ENCODE measurements around the gene SRGAP3.

The SRGAP3 gene

DNA sequence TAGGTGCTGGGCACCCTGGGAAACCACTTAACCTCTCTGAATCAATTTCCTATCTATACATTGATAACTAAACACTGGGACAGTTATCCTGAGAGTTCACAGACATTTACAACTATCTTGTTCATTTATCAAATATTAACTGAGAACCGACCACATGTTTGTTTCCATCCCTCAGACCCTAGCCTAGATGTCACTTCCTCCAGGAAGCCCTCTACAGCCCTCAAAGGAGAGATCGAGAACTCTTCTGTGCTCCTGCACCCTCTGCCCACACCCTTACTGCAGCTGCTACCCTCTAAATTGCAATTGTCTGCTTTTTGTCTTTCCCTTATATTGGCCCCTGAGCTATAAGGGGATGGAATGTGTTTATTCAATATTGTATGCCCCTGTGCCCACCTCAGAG lies 46.1 kb downstream of the SRGAP3 start:
- DNase-seq (ENCODE audit: low read depth in 3 of 3, low spot score in 1 of 3) = no peak

DNA sequence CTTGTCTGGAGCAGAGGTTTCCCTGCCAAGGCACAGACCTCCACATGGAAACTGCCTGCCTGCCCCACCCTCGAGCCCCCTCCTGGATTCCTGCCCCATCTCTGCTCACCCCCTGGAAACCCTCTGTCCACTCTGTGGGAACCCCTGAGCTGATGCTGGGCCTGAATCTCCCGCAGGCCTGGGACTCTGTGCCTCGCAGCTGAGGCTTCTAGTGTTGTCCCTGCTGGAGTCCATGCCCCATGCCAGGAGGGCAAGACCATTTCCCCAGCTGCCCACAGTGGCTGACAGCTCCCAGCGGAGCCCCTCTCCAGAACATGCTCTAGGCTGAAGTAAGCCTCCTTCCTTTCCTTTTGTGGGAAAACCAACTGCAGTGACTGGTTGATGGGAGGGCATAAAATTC lies 46.9 kb downstream of the SRGAP3 start:
- no peak for DNase-seq (ENCODE audit: low read depth in 3 of 3, low spot score in 1 of 3)

DNA sequence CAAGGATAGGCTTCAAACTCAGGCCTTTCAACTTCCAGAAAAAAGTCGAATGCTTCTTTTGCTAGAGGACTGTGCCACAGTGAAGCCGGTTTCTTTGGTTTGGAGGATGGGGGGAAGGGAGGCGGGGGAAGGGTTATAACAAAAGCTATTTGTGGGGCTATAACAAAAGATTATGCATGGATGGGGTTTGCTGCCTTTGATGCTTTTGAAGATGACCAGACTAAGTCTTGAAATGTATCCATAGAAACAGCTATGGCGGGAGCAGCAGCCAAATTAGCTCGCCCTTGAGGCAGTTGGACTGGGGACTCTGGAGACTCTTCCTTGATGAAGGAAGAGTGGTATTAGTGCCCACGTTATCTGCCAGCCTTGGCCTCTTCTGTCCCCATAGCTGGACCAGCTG lies 47.5 kb downstream of the SRGAP3 start:
- DNase-seq (ENCODE audit: low read depth in 3 of 3, low spot score in 1 of 3) = no peak

DNA sequence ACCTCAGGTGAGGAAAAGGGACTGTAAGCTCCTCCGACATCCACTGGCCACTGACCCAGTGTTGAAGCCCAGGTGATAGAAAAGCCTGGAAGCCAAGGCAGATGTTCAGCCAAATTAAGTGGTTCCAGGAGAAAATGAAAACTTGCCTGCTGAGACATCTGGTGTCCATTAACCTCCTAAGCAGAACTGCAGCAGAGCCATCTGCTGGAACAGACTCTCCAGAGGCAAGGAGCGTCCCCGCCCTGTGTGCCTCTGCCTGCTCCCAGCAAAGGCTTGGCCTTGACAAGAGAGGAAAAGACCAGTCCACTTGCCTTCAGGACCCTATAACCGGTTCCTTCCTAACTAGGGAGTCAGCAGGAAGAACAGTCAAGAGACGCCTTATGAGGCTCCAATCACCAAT lies 48.2 kb downstream of the SRGAP3 start:
- DNase-seq (ENCODE audit: low read depth in 3 of 3, low spot score in 1 of 3) = no peak

DNA sequence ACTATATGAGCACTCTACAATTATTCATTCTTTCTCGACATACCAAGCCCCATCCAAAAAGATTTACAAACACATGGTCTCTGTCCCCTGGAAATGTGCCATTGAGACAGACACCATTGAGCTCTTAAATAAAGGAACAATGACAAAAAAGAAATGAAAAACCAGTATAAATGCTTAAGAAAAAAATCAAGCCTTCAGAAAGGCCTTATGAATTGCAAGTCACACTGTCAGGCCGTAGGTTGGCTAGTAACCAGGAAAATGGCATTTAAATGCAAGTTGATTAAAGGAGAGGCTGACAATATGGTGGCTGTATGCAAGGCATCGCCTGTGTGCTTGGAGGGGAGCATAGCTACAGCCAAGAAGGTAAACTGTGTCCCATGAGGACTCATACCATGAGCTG lies 49.7 kb downstream of the SRGAP3 start:
- no peak for DNase-seq (ENCODE audit: low read depth in 3 of 3, low spot score in 1 of 3)

DNA sequence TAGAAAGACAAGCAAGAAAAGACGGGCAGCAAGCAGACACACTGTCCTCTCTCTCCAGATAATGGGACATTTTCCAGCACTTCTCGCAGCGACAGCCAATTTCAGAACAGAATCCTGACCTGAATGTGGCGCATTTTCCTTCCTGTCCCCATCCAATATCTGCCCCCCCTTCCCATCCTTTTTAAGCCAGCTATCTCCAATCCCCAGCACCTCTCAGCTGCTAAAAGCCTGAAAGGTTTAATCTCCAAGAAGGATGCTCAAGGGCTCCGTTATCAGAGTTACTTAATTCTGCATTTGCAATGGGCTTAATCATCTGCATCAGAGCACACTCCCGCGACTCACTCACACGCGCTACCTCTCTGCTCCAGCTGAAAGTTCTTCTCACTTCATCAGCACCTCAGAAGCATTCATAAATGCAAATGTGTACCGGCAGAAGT lies 50.5 kb downstream of the SRGAP3 start:
- DNase-seq (ENCODE audit: low read depth in 3 of 3, low spot score in 1 of 3) = no peak

DNA sequence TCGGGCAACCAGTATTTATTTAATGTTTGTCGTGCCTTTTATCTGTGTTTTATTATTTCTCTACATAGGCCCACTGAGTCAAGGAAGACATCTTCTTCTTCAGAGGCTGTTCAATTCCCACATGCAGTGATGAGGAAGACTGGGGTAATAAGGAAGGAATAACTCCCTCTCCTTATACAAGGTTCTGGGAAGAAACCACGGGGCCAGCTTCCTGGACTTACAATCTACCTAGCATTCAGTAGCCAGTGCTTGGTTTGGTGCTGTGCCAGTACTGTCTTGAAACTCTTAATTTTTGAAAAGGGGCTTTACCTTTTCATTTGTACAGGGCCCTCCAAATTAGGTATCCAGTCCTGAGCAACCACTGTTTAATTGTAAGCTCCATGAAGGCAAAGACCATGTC lies 51.2 kb downstream of the SRGAP3 start:
- no peak for DNase-seq (ENCODE audit: low read depth in 3 of 3, low spot score in 1 of 3)

DNA sequence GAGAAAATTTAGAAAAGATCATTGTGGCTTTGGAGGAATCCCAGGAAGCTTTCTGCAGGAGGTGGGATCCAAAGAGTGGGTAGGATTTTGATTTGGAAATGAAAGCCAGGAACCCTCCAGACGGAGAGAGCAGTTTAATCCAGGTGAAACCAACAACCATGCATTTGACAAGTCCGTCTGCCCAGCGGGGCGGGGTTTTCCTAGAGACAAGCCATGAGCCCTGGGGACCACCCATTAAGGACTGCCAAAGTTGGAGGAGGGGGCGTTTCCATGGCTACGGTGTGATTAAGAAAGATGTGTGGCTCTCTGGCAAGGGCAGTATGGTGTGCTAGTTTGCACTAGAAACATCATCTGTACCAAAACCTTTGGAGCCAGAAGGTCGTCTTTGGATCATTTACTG lies 53.4 kb downstream of the SRGAP3 start:
- DNase-seq (ENCODE audit: low read depth in 3 of 3, low spot score in 1 of 3) = no peak

DNA sequence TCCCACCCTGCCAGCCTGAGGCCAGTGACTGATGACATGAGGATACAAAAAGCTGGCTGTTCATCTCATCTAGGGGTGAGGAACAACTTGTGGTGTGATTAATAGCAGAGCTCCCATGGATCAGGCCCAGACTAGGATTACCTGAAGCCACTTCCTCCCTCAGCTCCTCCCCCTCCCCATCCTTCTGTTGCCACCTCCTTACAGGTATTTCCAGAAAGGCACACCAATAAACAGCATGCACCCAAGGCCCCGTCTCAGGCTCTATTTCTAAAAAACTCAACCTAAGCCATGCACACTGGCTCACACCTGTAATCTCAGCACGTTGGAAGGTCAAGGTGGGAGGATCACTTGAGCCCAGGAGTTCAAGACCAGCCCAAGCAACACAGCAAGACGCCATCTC lies 54.1 kb downstream of the SRGAP3 start:
- DNase-seq (ENCODE audit: low read depth in 3 of 3, low spot score in 1 of 3) = no peak

DNA sequence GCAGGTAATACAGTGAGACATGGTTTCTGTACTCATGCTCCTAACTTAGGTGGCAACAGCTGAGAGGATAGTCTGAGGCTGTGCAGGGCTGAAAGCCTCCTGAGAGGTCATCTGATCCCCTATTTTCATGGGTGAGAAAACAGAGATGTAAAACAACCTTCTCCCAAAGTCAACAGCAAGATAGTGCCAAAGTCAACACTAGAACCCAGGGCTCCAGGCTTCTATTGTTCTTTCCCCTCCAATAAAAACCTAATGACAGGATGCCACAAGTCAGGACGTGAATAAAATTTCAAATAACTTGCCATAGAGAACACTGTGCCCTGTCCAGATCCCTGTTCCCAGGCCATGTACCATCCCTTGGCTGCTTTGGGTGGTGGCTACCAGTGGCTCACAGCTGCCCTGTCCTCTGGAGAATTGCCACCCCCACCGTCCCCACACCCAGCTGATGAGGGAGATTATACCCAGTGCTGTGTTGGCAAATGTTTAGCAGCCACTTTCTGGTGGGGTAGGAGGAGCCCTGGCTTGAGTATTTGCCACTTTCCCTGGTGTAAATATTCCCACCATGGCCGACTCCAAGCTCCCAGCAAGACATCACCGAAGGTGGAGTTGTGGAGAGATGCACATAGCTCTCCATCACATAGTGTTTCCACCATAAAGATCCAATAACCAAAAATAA lies 54.8 kb downstream of the SRGAP3 start:
- no peak for DNase-seq (ENCODE audit: low read depth in 3 of 3, low spot score in 1 of 3)

DNA sequence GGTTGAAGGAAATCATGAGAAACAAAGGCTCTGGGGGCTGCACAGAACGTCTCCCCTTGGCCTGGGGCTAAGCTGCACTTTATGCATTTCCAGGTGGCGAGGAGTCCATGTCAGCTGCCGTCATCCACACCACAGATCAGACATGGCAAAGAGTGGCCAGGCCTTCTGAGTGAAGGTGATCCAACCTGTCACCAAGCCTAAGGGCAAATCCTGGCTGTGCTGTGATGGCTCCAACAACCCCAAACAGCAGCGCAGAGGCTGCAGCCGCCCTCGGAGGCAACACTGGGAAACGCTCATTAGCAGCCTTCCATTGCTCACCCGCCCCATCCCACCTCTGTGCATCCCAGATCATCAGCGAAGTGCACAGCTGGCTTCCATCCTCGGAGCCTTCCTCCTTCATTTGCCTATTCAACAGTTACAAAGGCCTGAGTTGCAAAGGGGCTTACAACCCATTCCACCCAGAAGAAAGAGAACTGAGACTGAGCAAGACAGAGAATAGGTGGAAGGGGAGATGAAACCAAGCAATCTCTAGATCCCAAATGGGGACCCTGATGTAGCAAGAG lies 55.7 kb downstream of the SRGAP3 start:
- DNase-seq (ENCODE audit: low read depth in 3 of 3, low spot score in 1 of 3) = no peak

DNA sequence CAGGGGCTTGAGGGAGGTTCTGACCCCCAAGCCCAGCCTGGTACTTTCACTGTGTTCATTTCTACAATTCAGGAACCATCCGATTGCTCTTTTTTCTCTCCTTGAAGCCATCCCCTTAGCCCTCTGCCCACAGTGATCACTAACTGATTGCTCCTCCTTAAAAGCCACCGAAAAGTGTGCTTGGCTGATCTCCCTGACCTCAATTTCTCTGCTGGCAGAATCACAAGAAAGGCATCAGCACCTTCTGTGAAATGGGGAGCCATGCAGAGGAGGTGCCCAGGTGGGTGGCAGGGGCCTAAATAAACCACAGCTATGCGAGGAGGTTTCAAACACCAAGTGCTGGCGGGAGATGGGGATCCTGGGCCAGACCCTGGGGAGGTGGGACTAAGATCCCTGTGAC lies 56.2 kb downstream of the SRGAP3 start:
- no peak for DNase-seq (ENCODE audit: low read depth in 3 of 3, low spot score in 1 of 3)

DNA sequence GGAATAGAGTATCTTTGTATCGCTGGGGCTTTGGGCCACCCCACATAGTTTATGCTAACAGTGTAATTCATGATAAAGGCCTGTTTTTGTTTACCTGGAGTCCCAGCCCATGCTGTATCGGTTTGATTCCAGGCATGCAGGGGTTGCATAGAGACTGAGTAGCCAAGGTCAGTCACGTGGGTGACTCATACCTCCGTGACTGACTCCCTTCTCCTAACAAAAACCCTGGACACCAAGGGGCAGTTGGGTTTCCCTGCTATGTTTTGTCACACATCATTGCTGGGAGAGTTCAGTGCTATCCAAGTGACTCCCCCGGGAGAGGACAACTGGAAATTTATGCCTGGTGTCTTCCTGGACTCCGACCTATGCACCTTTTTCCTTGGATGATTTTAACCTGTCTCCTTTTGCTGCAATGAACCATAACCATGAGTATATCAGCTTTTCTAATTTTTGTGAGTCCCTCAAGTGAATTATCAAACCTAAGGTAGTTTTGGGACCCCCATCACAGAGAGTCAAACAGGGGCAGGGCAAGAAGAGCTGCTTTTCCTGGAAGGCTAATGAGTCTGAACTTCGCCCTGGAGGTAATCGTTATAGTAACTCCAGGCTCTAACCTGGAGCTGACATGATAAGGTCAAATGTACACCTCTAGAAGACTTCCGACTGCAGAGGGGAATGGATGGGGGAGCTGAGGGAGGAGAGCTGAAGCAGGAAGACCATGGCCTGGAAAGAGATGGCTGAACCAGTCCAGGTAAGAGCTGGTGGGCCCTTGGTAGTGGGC lies 57.0 kb downstream of the SRGAP3 start:
- no peak for DNase-seq (ENCODE audit: low read depth in 3 of 3, low spot score in 1 of 3)

DNA sequence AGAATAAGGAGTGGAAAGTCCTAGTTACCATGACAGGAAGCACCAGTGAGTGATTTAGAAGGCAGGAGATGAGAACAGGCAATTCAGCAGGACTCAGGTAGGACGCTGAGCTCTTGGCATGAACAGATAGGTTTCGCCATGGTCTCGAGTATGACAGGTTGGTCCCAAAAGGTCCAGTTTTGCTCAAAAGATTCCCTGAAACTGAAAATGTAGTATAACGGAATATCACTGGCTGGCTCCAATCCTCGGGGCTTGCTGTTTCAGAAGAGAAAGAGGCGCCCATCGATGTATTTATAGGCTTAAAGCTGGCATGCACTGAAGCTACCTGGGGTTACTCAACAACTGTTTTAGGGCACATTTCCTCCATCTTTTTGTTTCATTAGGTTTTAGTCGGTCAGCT lies 59.2 kb downstream of the SRGAP3 start:
- DNase-seq (ENCODE audit: low read depth in 3 of 3, low spot score in 1 of 3) = no peak

DNA sequence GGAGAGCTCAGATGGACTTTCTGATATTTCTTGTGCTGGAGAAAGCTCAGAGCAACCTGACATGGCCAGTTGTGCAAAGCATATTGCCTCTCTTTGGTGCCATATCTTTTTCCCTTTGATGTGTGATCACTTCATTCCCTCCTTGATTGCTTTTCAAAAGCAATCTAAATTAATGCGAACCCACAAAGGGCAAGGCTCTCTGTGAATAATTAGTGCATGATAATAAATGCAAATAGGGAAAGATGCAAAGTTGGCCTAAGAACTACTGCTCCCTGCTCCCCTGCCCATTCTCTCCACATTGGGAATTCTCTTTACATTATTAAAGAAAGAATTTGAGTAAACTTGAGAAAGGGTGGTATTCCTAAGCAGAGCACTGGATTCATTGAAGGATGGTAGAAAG lies 60.9 kb downstream of the SRGAP3 start:
- DNase-seq (ENCODE audit: low read depth in 3 of 3, low spot score in 1 of 3) = no peak

DNA sequence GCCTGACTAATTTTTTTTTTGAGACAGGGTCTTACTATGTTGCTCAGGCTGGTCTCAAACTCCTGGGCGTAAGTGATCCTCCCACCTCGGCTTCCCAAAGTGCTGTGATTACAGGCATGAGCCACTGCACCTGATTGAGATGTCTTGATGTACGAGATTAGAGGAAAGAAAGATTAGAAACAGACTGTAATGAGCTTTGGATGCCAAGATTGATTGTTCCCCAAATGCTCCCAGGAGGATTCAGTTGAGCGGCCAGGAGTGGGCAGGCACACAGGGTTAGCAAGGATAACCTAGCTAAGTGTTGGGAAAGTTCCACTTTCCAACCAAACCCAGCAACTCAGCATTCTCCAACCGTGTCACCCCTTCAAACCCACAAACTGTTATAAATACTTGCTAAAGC lies 63.7 kb downstream of the SRGAP3 start:
- DNase-seq (ENCODE audit: low read depth in 3 of 3, low spot score in 1 of 3) = no peak

DNA sequence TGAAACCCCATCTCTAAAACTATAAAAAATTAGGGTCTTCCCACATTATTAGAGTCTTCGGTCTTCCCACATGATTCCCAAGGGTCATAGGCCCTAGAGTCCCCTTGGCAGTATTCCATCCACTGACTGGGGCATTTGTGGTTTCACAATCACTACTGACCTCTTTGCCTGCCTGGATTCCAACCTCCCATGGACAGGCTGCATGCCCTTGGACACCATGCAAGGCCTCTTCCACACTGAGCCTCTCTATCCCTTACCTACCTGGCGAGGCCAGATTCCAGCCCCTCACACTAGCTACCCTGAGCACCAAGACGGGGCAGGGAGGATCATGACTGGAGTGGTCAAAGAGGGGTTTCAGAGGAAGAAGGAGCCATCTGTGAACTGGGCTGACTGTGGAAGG lies 64.4 kb downstream of the SRGAP3 start:
- no peak for DNase-seq (ENCODE audit: low read depth in 3 of 3, low spot score in 1 of 3)

DNA sequence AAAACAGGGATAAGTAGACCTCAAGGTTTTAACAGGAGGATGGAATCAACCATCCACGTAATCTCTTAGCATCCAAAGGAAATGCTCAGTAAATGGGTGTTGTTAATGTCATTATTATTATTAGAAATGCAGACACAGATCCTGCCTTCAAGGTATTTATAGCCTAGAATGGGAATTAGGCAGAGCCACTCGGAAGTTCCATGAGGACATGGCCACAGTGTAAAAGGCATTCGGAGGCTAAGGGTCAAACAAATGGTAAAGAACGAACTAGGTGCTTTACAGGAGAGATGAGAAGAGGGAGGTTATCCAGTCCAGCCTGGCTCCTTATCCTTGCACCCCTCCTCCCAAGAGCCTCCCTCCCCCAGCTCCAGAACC lies 65.0 kb downstream of the SRGAP3 start:
- DNase-seq (ENCODE audit: low read depth in 3 of 3, low spot score in 1 of 3) = no peak

DNA sequence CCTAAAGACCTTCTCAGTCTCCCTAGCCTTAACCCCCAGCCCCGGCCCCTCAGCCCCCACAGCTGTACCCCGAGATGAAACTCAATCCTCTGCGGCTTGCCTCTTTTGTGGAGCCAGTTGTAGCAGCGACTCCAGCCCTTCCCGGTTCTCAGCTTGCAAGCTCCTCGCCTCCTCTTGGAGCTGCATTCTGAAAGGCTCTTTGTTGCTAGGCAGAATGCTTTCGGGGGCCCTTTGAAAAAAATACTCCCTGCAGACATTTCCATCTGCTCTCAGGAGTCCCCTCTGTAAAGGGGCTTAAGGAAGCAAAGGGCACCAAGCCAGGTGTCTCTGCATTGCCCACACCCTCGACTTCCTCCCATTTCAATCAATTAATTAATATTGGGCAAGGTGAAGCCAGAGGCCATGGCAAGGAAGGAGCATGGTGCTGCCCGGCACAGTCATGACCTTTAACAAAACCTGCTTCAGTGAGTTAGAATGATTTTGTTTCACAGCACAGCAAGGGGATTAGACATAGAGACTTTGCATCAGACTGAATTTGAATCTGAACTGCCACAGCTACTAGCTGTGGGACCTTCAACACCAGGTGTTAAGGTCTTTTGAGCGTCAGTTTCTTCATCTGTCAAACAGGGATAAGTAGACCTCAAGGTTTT lies 65.5 kb downstream of the SRGAP3 start:
- DNase-seq (ENCODE audit: low read depth in 3 of 3, low spot score in 1 of 3) = no peak

DNA sequence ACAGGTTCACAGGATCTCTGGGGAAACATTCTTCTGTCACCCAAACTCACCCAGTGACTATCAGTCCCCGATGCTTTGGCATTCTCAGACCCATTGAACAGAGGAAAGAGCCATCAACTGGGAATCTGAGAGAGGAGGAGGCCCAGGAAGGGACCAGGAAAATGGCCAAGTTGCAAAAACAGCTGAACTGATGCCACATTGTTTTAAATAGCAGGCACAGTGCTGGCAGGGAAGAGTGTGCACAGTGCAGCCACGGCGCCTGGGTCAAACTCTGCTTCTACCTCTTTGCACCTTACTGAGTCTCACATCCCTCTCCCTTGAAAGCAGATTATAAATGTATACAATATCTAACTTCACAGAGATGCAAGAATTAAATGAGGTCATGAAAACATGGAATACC lies 66.4 kb downstream of the SRGAP3 start:
- DNase-seq (ENCODE audit: low read depth in 3 of 3, low spot score in 1 of 3) = no peak

DNA sequence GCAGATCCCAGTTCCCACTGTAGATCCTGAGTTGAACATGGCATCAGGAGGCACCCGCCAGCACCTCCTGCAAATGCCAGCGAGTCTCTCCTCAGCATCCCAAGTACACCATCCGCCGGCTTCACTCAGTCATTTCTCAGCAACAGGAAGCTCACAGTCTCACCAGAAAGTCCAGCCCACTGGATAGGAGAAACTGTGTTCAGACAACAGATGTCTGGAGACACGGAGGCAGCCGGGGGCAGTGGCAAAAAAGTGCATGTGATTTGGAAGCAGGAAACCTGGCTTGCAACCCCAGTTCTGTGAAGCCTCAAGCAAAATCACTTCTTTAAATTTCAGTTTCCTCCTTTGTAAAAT lies 68.7 kb downstream of the SRGAP3 start:
- DNase-seq (ENCODE audit: low read depth in 3 of 3, low spot score in 1 of 3) = no peak

All from stimulated activated CD4-positive, alpha-beta T cell treated with anti-CD3 and anti-CD28 coated beads, TNF-alpha, amount 100 ng/mL, for 1 hour (primary cell).